K562 (cell line): ENCODE results near the gene MYL11. TPM values are rescaled to one million over a fixed set of nuclear protein-coding genes. Genes with fewer than 3 reads are reported as not detected.
A peak's percentile ranks its signal among the peaks of the same experiment; 100 is the strongest.

Experiments used
- CBX2 ChIP-seq: fragments of 200-600 bp; sonication (generic); IDR thresholded peaks from one replicate; pipeline ENCODE4 v1.6.1; 2012; ENCODE audit warnings: mild to moderate bottlenecking, low read length, inconsistent platforms; ENCODE audit not compliant: insufficient read depth, poor library complexity, severe bottlenecking
- CHD2 ChIP-seq: IDR thresholded peaks from 2 replicates; pipeline ENCODE4 v1.6.1; 2011; ENCODE audit warnings: low read depth, low read length
- CHD4 ChIP-seq: fragments of 200-600 bp; sonication (generic); IDR thresholded peaks from 3 replicates; pipeline ENCODE4 v1.6.1; 2012; ENCODE audit warnings: low read depth, mild to moderate bottlenecking, mixed read lengths, low read length, inconsistent platforms; ENCODE audit not compliant: insufficient read depth, insufficient replicate concordance, poor library complexity, severe bottlenecking
- CREB3L1 ChIP-seq: fragments of 450-650 bp; IDR thresholded peaks from 2 replicates; pipeline ENCODE4 v1.6.1; 2014; ENCODE audit warnings: low read depth, mild to moderate bottlenecking, moderate library complexity, borderline replicate concordance
- E2F8 ChIP-seq: fragments of 450-650 bp; IDR thresholded peaks from 2 replicates; pipeline ENCODE4 v1.7.1; 2018; ENCODE audit warnings: mild to moderate bottlenecking, low read depth; ENCODE audit not compliant: partially characterized antibody
- FOXA1 ChIP-seq: fragments of 450-650 bp; IDR thresholded peaks from 2 replicates; pipeline ENCODE4 v1.6.1; 2016; ENCODE audit warnings: mild to moderate bottlenecking, borderline replicate concordance
- GATAD2A ChIP-seq: fragments of 450-650 bp; IDR thresholded peaks from 2 replicates; pipeline ENCODE4 v1.6.1; 2017
- HNRNPLL ChIP-seq: fragments of 200-400 bp; formaldehyde crosslinking; IDR thresholded peaks from 2 replicates; pipeline ENCODE4 v1.6.1; 2017; ENCODE audit warnings: low read length, low read depth, mild to moderate bottlenecking; ENCODE audit not compliant: poor library complexity, severe bottlenecking
- HOMEZ ChIP-seq: fragments of 250-450 bp; sonication (Bioruptor Pico); IDR thresholded peaks from 2 replicates; pipeline ENCODE4 v1.4.0; 2020; ENCODE audit warnings: mild to moderate bottlenecking, moderate library complexity
- KAT8 ChIP-seq: fragments of 450-650 bp; IDR thresholded peaks from 2 replicates; pipeline ENCODE4 v1.6.1; 2016; ENCODE audit warnings: low read depth, mild to moderate bottlenecking
- KDM2B ChIP-seq: fragments of 250-450 bp; sonication (Bioruptor Pico); IDR thresholded peaks from 2 replicates; pipeline ENCODE4 v1.8.0; 2021; ENCODE audit warnings: mild to moderate bottlenecking, moderate library complexity
- KLF6 ChIP-seq: fragments of 250-450 bp; sonication (Bioruptor Pico); IDR thresholded peaks from 2 replicates; pipeline ENCODE4 v1.4.0; 2020; ENCODE audit warnings: mild to moderate bottlenecking, moderate library complexity, borderline replicate concordance
- MTF1 ChIP-seq: fragments of 250-450 bp; sonication (Bioruptor Pico); IDR thresholded peaks from 2 replicates; pipeline ENCODE4 v1.9.0; 2021; ENCODE audit warnings: moderate library complexity, mild to moderate bottlenecking, inconsistent platforms, borderline replicate concordance
- NFIC ChIP-seq: fragments of 450-650 bp; IDR thresholded peaks from 2 replicates; pipeline ENCODE4 v1.6.1; 2017; ENCODE audit warnings: mild to moderate bottlenecking, inconsistent platforms
- NR2C2 ChIP-seq, 2 experiments: fragments of 200-800 bp in 1 of 2; sonication (Bioruptor generic) in 1 of 2; sonication (generic) in 1 of 2; formaldehyde crosslinking in 1 of 2; IDR thresholded peaks; 2 replicates each; pipeline versions ENCODE4 v1.6.1 to v1.8.0; 2016 to 2022; ENCODE audit warnings: mild to moderate bottlenecking in 1 of 2, missing compliant biosample characterization in 1 of 2, missing genetic modification characterization in 1 of 2, missing genetic modification reagents in 1 of 2
- PCBP1 ChIP-seq: fragments of 200-400 bp; formaldehyde crosslinking; IDR thresholded peaks from 2 replicates; pipeline ENCODE4 v1.6.1; 2018; ENCODE audit warnings: mild to moderate bottlenecking, low read depth, low read length; ENCODE audit not compliant: poor library complexity, severe bottlenecking
- PRPF4 ChIP-seq: fragments of 200-400 bp; formaldehyde crosslinking; IDR thresholded peaks from one replicate; pipeline ENCODE4 v1.6.1; 2017; ENCODE audit warnings: low read length, low read depth, mild to moderate bottlenecking; ENCODE audit not compliant: insufficient read depth, poor library complexity, severe bottlenecking
- PTBP1 ChIP-seq: fragments of 200-400 bp; formaldehyde crosslinking; IDR thresholded peaks from 2 replicates; pipeline ENCODE4 v1.6.1; 2017; ENCODE audit warnings: low read depth, low read length
- SRF ChIP-seq, 2 experiments: fragments of 250-450, 450-650 bp in 1 of 2; sonication (Bioruptor Pico) in 1 of 2; sonication (generic) in 1 of 2; formaldehyde crosslinking; IDR thresholded peaks; 2 replicates each; pipeline versions ENCODE4 v1.5.0 to v1.5.1; 2020 to 2022; ENCODE audit warnings: mild to moderate bottlenecking in 1 of 2, missing genetic modification reagents in 1 of 2
- TEAD2 ChIP-seq: fragments of 450-650 bp; IDR thresholded peaks from 2 replicates; pipeline ENCODE4 v1.6.1; 2016; ENCODE audit warnings: missing genetic modification characterization, control low read depth, missing compliant biosample characterization
- polyA plus RNA-seq, 8 experiments: library from polyadenylated mRNA; depleted of rRNA in 4 of 8; stranded (reverse) in 5 of 8; unstranded in 3 of 8; fragments of >200 nt; fragmentation: Nextera tagmentation in 2 of 8; fragmentation: Illumina TruSeq in 1 of 8; extraction: Ambion mirVana in 2 of 8; extraction: Trizol in 1 of 8; gene quantifications; 2 replicates each; pipeline versions ENCODE4 v1.2.1 to v1.2.3, GENCODE V29; 2011 to 2014; ENCODE audit warnings: inconsistent platforms in 1 of 8, missing spikeins in 1 of 8
- total RNA-seq, 7 experiments: library from RNA; depleted of rRNA in 6 of 7; stranded (reverse); fragments of >200 nt in 6 of 7; fragmentation: Illumina TruSeq in 2 of 7; extraction: Trizol in 2 of 7; gene quantifications; 2 replicates each; pipeline versions ENCODE4 v1.2.1 to v1.2.3, GENCODE V29; 2011 to 2021; ENCODE audit warnings: low replicate concordance in 1 of 7

The MYL11 gene
- total and polyA plus RNA-seq, 9 of the 15 experiments (the other 6 are each of a cell fraction or from before 2014, with no cell fraction given): 0.31 to 1.5 (median 0.73) TPM; not detected in 4

GRCh38 chr16:30378236-30379157, 3.9 kb downstream of the MYL11 start (continued):
- TF ChIP-seq HOMEZ (CRISPR knock-in tag): no peak
- TF ChIP-seq TEAD2 (tag): no peak
- TF ChIP-seq NFIC: peak; percentile 31; the same call in 1 of the 2 replicates
- no peak for TF ChIP-seq KLF6 (CRISPR knock-in tag)
- TF ChIP-seq E2F8: peak; percentile 92
- no peak for TF ChIP-seq FOXA1
- 0 out of 2 replicates have a peak, but pooled peaks have one; percentile 16 for TF ChIP-seq GATAD2A
- TF ChIP-seq CREB3L1: no peak
- TF ChIP-seq PRPF4: no peak
- TF ChIP-seq PCBP1: no peak
- TF ChIP-seq PTBP1: no peak
- TF ChIP-seq MTF1: no peak
- TF ChIP-seq NR2C2 (CRISPR knock-in tag; IDR thresholded peaks at IDR 0.05): peak; percentile 84
- peak; percentile 44; the same call in 1 of the 2 replicates for TF ChIP-seq NR2C2 (tag; IDR thresholded peaks at IDR 0.05)
- peak; percentile 22; the same call in 1 of the 2 replicates for TF ChIP-seq CHD2
- TF ChIP-seq HNRNPLL: no peak
- no peak for TF ChIP-seq KAT8
- peak in 1 of 2 experiments; percentile 81; a peak in 1 of 4 replicates for TF ChIP-seq SRF (CRISPR knock-in tag; IDR thresholded peaks at IDR 0.05)
- TF ChIP-seq KDM2B (CRISPR knock-in tag): 0 out of 2 replicates have a peak, but pooled peaks have one; percentile 81
- no peak for TF ChIP-seq CHD4
- TF ChIP-seq CBX2: no peak
